MCF 10A (cell line): ENCODE results near the gene C1QTNF12. TPM values are rescaled to one million over a fixed set of nuclear protein-coding genes. Genes with fewer than 3 reads are reported as not detected.
A peak's percentile ranks its signal among the peaks of the same experiment; 100 is the strongest.

Experiments used
- BruUV-seq: library from RNA; stranded (reverse); fragments of 400-500 nt; replicated peaks from 2 replicates; lab custom pipeline; 2021; lab: Mats Ljungman, UMichigan
- CTCF ChIA-PET: fragments of 300-600 bp; sonication (Branson Sonifier 250); formaldehyde crosslinking; extraction: SDS; loops from one replicate; lab custom pipeline; 2021; ENCODE audit warnings: antibody characterized with exemption, inconsistent platforms; lab: Yijun Ruan, JAX
- POLR2A ChIA-PET: fragments of 300-600, 350-650 bp; sonication (Branson Sonifier 250); formaldehyde crosslinking; extraction: SDS; loops from one replicate; lab custom pipeline; 2020; ENCODE audit warnings: antibody characterized with exemption, inconsistent platforms; lab: Yijun Ruan, JAX
- DNase-seq: peaks from one replicate; pipeline ENCODE4 v3.0.0-alpha.2; 2018; ENCODE audit not compliant: unreplicated experiment
- H3K27ac Mint-ChIP-seq: one replicate; pipeline ENCODE4 v1.8.0; 2022; ENCODE audit warnings: mild to moderate bottlenecking, low read depth, mixed read lengths; ENCODE audit not compliant: unreplicated experiment
- H3K27me3 Mint-ChIP-seq: one replicate; pipeline ENCODE4 v1.8.0; 2022; ENCODE audit warnings: mixed read lengths; ENCODE audit not compliant: insufficient read depth, unreplicated experiment
- H3K36me3 Mint-ChIP-seq: one replicate; pipeline ENCODE4 v1.8.0; 2022; ENCODE audit warnings: mild to moderate bottlenecking, moderate library complexity, mixed read lengths; ENCODE audit not compliant: insufficient read depth, unreplicated experiment
- H3K4me1 Mint-ChIP-seq: one replicate; pipeline ENCODE4 v1.8.0; 2022; ENCODE audit warnings: mixed read lengths; ENCODE audit not compliant: insufficient read depth, unreplicated experiment
- H3K4me3 Mint-ChIP-seq: one replicate; pipeline ENCODE4 v1.8.0; 2022; ENCODE audit warnings: mild to moderate bottlenecking, moderate library complexity, mixed read lengths; ENCODE audit not compliant: unreplicated experiment
- H3K9me3 Mint-ChIP-seq: one replicate; pipeline ENCODE4 v1.8.0; 2022; ENCODE audit warnings: mixed read lengths; ENCODE audit not compliant: unreplicated experiment
- CTCF ChIP-seq: fragments of 200-600 bp; IDR thresholded peaks from one replicate; pipeline ENCODE4 v1.8.0; 2022; ENCODE audit warnings: antibody characterized with exemption, mild to moderate bottlenecking; ENCODE audit not compliant: unreplicated experiment
- intact Hi-C: fragments of 100-400 bp; cut with micrococcal nuclease; formaldehyde crosslinking; loops from 2 replicates; pipeline ENCODE4 v1.14.1; 2022
- total RNA-seq: library from RNA; stranded (reverse); gene quantifications from 2 replicates; pipeline ENCODE4 v1.2.3, GENCODE V29; 2022

The C1QTNF12 gene
- total RNA-seq, 1 experiment from 2014 or later, result 1.5 TPM

DNA sequence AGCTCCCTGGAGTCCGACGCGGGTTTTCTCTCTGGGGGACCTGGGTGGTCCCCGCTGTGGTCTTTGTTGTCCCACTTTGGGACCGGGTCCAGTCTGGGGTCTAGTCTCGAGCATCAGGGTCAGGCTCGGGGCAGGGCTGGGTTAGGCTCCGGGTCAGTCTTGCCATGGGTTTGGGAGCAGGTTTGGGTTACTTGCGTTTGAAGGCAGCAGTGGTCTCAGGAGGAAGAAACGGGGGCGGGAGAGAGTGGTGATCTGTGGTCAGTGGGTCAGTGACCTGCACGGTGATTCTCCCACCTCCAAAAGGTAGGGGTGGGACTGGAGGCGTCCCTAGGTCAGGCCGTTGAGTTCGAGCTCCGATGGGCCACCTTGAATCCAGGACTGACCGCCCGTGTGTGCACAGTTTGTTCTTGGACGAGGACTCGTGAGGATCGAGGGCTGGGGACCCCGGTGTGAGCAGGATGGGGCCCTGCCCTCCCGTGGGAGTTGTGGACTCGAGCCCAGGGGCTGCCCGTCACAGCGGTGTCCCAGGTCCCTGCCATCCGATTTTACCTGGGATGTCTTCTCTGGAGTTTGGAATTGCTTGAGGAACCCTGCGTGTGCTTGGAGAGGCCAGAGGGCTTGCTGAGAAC is 12.2 kb downstream of the C1QTNF12 start:
- H3K9me3 Mint-ChIP-seq, result no peaks in the 10 kb centered on the region
- POLR2A ChIA-PET, result no interaction called here
- H3K4me1 Mint-ChIP-seq, result peaks cover 7% of the 10 kb centered on the region
- intact Hi-C loops, result loop anchor here (5.0 kb wide), 1 partner anchor 58 kb away; no protein-coding TSS in a partner anchor
- H3K36me3 Mint-ChIP-seq, result peaks cover 10% of the 10 kb centered on the region
- peak overlapping the region; percentile 68 for H3K4me3 Mint-ChIP-seq
- no peak for TF ChIP-seq CTCF
- no peak overlapping the region for H3K27ac Mint-ChIP-seq
- no peak for DNase-seq
- CTCF ChIA-PET, result no interaction called here
- H3K27me3 Mint-ChIP-seq, result no peaks in the 10 kb centered on the region
- no TSS peak for BruUV-seq

DNA sequence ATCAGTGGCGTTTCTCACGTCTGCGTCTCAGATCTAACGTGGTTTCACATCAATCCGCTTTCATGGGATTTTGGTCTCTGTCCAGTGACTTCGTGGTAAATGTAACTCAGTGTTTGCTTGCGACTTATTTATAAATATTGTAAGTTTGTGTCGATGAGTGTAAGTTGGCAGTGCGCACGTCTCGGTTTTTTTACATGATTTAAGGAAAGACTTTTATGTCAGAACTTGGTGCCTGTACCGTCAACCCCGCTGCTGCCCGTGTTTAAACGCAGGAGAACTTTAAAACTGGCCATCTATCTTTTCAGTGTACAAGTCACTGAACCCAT is 13.0 kb downstream of the C1QTNF12 start:
- Mint-ChIP-seq H3K36me3 (peaks cover 10% of the 10 kb centered on the region), H3K27me3 (no peaks in the 10 kb centered on the region), H3K27ac (no peak overlapping the region), H3K4me3 (peak overlapping the region; percentile 68), H3K9me3 (no peaks in the 10 kb centered on the region), H3K4me1 (peaks cover 8% of the 10 kb centered on the region)
- TF ChIP-seq CTCF, result no peak
- intact Hi-C loops, result loop anchor here (5.0 kb wide), 1 partner anchor 59 kb away; no protein-coding TSS in a partner anchor
- no TSS peak for BruUV-seq
- DNase-seq, result no peak
- CTCF ChIA-PET, result no interaction called here
- POLR2A ChIA-PET, result no interaction called here

DNA sequence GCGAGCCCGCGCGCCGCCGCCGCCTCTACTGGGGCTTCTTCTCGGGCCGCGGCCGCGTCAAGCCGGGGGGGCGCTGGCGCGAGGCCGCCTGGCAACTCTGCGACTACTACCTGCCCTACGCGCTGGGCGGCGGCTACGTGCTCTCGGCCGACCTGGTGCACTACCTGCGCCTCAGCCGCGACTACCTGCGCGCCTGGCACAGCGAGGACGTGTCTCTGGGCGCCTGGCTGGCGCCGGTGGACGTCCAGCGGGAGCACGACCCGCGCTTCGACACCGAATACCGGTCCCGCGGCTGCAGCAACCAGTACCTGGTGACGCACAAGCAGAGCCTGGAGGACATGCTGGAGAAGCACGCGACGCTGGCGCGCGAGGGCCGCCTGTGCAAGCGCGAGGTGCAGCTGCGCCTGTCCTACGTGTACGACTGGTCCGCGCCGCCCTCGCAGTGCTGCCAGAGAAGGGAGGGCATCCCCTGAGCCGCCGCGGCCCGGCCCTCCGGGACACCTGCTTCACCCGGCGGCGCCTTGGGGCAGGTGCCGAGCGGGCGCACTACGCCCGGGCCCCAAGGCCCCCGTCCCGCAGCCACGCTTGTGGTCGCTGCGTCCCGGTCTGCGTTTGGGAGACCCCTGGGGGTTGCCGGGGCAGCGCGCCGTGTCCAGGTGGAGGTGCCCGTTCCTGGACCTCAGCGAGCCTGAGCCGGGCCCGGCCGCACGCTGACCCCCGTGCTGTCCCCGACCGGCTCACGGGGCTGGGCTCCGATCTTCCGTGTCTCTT is 13.5 kb downstream of the C1QTNF12 start:
- no peaks in the 10 kb centered on the region for H3K9me3 Mint-ChIP-seq
- no peak for DNase-seq
- no peak for TF ChIP-seq CTCF
- H3K27me3 Mint-ChIP-seq, result no peaks in the 10 kb centered on the region
- intact Hi-C loops, result loop anchor here (5.0 kb wide), 1 partner anchor 59 kb away; no protein-coding TSS in a partner anchor
- peak overlapping the region; percentile 68 for H3K4me3 Mint-ChIP-seq
- H3K4me1 Mint-ChIP-seq, result peaks cover 8% of the 10 kb centered on the region
- ChIA-PET CTCF (interaction anchor here (0.8 to 1.1 kb wide), 2 partner anchors 59 to 113 kb away, joined by 3 read pairs; no protein-coding TSS in a partner anchor), POLR2A (interaction anchor here (1.1 kb wide), 1 partner anchor 47 kb away, joined by 3 read pairs; the partner anchor contains the start of gene SCNN1D)
- no TSS peak for BruUV-seq
- no peak overlapping the region for H3K27ac Mint-ChIP-seq
- peaks cover 10% of the 10 kb centered on the region for H3K36me3 Mint-ChIP-seq

- DNase-seq, result no peak
- H3K4me1 Mint-ChIP-seq, result peaks cover 8% of the 10 kb centered on the region
- no peaks in the 10 kb centered on the region for H3K27me3 Mint-ChIP-seq
- intact Hi-C loops, result loop anchor here (5.0 kb wide), 1 partner anchor 60 kb away; no protein-coding TSS in a partner anchor
- ChIA-PET POLR2A (interaction anchor here (0.6 to 2.0 kb wide), 6 partner anchors 27 to 232 kb away, joined by 3 to 7 read pairs (median 3); partner anchors contain the start of gene SCNN1D), CTCF (interaction anchor here (0.6 to 1.1 kb wide), 3 partner anchors 60 to 112 kb away, joined by 3 read pairs; no protein-coding TSS in a partner anchor)
- no TSS peak for BruUV-seq
- peak within 1 kb of the TSS; percentile 85 for H3K27ac Mint-ChIP-seq
- peak within 1 kb of the TSS; percentile 88 for H3K4me3 Mint-ChIP-seq
- H3K9me3 Mint-ChIP-seq, result no peaks in the 10 kb centered on the region
- no peak for TF ChIP-seq CTCF
- peaks cover 10% of the 10 kb centered on the region for H3K36me3 Mint-ChIP-seq
These were observed 14.2 kb downstream of the C1QTNF12 start, which contains the start of gene B3GALT6 for GRCh38 chr1:1232208-1232795. TSS of gene B3GALT6 (plus strand) at chr1:1232237. CDS start at chr1:1232279, 42 bp downstream.
